Measurements from ENCODE around the gene HOXD10.

Gene HOXD10

DNA sequence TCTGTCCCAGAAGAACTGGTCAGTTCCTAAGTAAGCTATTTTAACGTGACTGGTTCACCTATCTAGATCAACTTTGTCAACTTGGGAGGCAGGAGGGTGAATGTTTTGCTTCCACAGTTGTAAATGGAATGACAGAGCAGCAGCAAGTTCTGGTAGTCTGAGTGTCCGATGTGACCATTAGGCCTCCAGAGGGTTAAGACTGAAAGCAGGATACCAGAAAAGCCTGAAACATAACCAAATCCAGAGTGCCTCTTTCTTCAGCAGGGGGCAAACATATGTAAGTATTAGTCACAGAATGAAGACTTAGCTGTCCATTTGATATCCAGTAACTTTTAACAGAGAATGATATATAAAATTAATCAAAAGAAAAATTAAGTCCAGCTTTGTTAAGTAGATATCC is 49.7 kb downstream of the HOXD10 start:
- Histone ChIP-seq H2AK5ac (ENCODE audit: low read length, severe bottlenecking) (no peak overlapping the region), H3K14ac (ENCODE audit: low read length in 2 of 2) (no peak overlapping the region), H3K36me3 (ENCODE audit: control insufficient read depth in 1 of 2, insufficient read depth in 2 of 2, low read depth in 1 of 2, low read length in 2 of 2) (no peaks in the 10 kb centered on the region), H2BK5ac (ENCODE audit: low read depth, low read length, poor library complexity, severe bottlenecking) (no peak overlapping the region), H3K23ac (ENCODE audit: low read length in 2 of 2) (no peak overlapping the region), H3K9ac (ENCODE audit: low read length) (no peak overlapping the region), H3K27ac (ENCODE audit: low read length, poor library complexity, severe bottlenecking) (no peak overlapping the region), H4K8ac (ENCODE audit: low read length) (no peak overlapping the region), H3K4ac (ENCODE audit: low read depth in 1 of 2, low read length in 2 of 2) (no peak overlapping the region), H2BK120ac (ENCODE audit: low read depth, low read length) (no peak overlapping the region), H3K79me1 (replicated peaks; ENCODE audit: low read length, poor library complexity, severe bottlenecking) (no peaks in the 10 kb centered on the region), H3K27me3 (ENCODE audit: control insufficient read depth in 1 of 2, insufficient read depth in 1 of 2, low read length in 2 of 2) (peaks cover 0 to 89% of the 10 kb centered on the region in 2 experiments), H3K4me2 (ENCODE audit: low read length, poor library complexity, severe bottlenecking) (no peak overlapping the region), H3K4me3 (ENCODE audit: insufficient read depth in 1 of 2, low read depth in 1 of 2, low read length in 2 of 2) (no peak overlapping the region), H2BK12ac (ENCODE audit: low read length in 2 of 2) (no peak overlapping the region), H2AFZ (ENCODE audit: low read depth, low read length) (no peak overlapping the region), H4K91ac (ENCODE audit: low read length) (no peak overlapping the region), H3K4me1 (ENCODE audit: control insufficient read depth, insufficient read depth, low read depth, low read length) (peaks cover 16% of the 10 kb centered on the region), H2BK15ac (ENCODE audit: low read depth, poor library complexity, severe bottlenecking) (no peak overlapping the region), H3K9me3 (ENCODE audit: control insufficient read depth, low read length) (no peaks in the 10 kb centered on the region), H3K18ac (ENCODE audit: low read depth in 1 of 2, low read length in 2 of 2) (no peak overlapping the region)
- no peak for DNase-seq
- WGBS, result 21% methylated on average over 2 of the region's 2 CpGs

DNA sequence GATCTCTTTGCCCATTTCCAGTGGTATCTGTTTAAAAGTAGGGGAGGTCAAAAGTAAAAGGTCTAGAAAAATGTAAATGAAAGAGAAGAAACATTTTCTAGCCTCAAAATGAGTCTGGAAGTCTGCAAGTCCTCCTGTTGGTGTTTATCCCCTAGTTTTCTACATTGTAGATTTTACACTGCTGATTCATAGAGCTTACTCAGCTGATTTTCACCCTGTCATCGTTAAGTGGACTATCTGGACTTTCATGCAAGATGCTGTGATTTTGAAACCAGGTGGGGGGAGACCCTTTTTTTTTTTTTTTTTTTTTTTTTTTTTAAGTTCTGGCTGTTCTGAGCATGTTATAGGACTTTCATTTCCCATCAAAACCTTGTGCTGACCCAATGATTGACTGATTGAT is 50.8 kb downstream of the HOXD10 start:
- H3K4ac ChIP-seq (ENCODE audit: low read depth in 1 of 2, low read length in 2 of 2), result no peak overlapping the region
- WGBS, result no CpG with 5 or more reads among the region's 1 CpG
- H3K27ac ChIP-seq (ENCODE audit: low read length, poor library complexity, severe bottlenecking), result no peak overlapping the region
- no peak overlapping the region for H3K9ac ChIP-seq (ENCODE audit: low read length)
- H2BK12ac ChIP-seq (ENCODE audit: low read length in 2 of 2), result no peak overlapping the region
- no peaks in the 10 kb centered on the region for H3K9me3 ChIP-seq (ENCODE audit: control insufficient read depth, low read length)
- H2BK120ac ChIP-seq (ENCODE audit: low read depth, low read length), result no peak overlapping the region
- H3K27me3 ChIP-seq (ENCODE audit: control insufficient read depth in 1 of 2, insufficient read depth in 1 of 2, low read length in 2 of 2), result peaks cover 0 to 88% of the 10 kb centered on the region in 2 experiments
- no peak overlapping the region for H4K91ac ChIP-seq (ENCODE audit: low read length)
- H3K36me3 ChIP-seq (ENCODE audit: control insufficient read depth in 1 of 2, insufficient read depth in 2 of 2, low read depth in 1 of 2, low read length in 2 of 2), result no peaks in the 10 kb centered on the region
- H3K4me1 ChIP-seq (ENCODE audit: control insufficient read depth, insufficient read depth, low read depth, low read length), result peaks cover 19% of the 10 kb centered on the region
- DNase-seq, result no peak
- no peak overlapping the region for H2AK5ac ChIP-seq (ENCODE audit: low read length, severe bottlenecking)
- H3K14ac ChIP-seq (ENCODE audit: low read length in 2 of 2), result no peak overlapping the region
- H3K4me2 ChIP-seq (ENCODE audit: low read length, poor library complexity, severe bottlenecking), result no peak overlapping the region
- H3K18ac ChIP-seq (ENCODE audit: low read depth in 1 of 2, low read length in 2 of 2), result no peak overlapping the region
- H4K8ac ChIP-seq (ENCODE audit: low read length), result no peak overlapping the region
- H3K4me3 ChIP-seq (ENCODE audit: insufficient read depth in 1 of 2, low read depth in 1 of 2, low read length in 2 of 2), result no peak overlapping the region
- no peaks in the 10 kb centered on the region for H3K79me1 ChIP-seq (replicated peaks; ENCODE audit: low read length, poor library complexity, severe bottlenecking)
- no peak overlapping the region for H2AFZ ChIP-seq (ENCODE audit: low read depth, low read length)
- no peak overlapping the region for H2BK15ac ChIP-seq (ENCODE audit: low read depth, poor library complexity, severe bottlenecking)
- no peak overlapping the region for H3K23ac ChIP-seq (ENCODE audit: low read length in 2 of 2)
- no peak overlapping the region for H2BK5ac ChIP-seq (ENCODE audit: low read depth, low read length, poor library complexity, severe bottlenecking)

DNA sequence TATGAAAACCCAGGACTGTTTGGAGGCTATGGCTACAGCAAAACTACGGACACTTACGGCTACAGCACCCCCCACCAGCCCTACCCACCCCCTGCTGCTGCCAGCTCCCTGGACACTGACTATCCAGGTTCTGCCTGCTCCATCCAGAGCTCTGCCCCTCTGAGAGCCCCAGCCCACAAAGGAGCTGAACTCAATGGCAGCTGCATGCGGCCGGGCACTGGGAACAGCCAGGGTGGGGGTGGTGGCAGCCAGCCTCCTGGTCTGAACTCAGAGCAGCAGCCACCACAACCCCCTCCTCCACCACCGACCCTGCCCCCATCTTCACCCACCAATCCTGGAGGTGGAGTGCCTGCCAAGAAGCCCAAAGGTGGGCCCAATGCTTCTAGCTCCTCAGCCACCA is 52.6 kb downstream of the HOXD10 start:
- H2BK5ac ChIP-seq (ENCODE audit: low read depth, low read length, poor library complexity, severe bottlenecking), result no peak overlapping the region
- no peak overlapping the region for H2AFZ ChIP-seq (ENCODE audit: low read depth, low read length)
- H3K4me1 ChIP-seq (ENCODE audit: control insufficient read depth, insufficient read depth, low read depth, low read length), result peaks cover 16% of the 10 kb centered on the region
- no peak overlapping the region for H2BK120ac ChIP-seq (ENCODE audit: low read depth, low read length)
- H3K36me3 ChIP-seq (ENCODE audit: control insufficient read depth in 1 of 2, insufficient read depth in 2 of 2, low read depth in 1 of 2, low read length in 2 of 2), result no peaks in the 10 kb centered on the region
- H3K79me1 ChIP-seq (replicated peaks; ENCODE audit: low read length, poor library complexity, severe bottlenecking), result no peaks in the 10 kb centered on the region
- peaks cover 0 to 83% of the 10 kb centered on the region in 2 experiments for H3K27me3 ChIP-seq (ENCODE audit: control insufficient read depth in 1 of 2, insufficient read depth in 1 of 2, low read length in 2 of 2)
- H2BK15ac ChIP-seq (ENCODE audit: low read depth, poor library complexity, severe bottlenecking), result no peak overlapping the region
- no peak overlapping the region for H3K4ac ChIP-seq (ENCODE audit: low read depth in 1 of 2, low read length in 2 of 2)
- H3K14ac ChIP-seq (ENCODE audit: low read length in 2 of 2), result no peak overlapping the region
- H2AK5ac ChIP-seq (ENCODE audit: low read length, severe bottlenecking), result no peak overlapping the region
- DNase-seq, result no peak
- no peak overlapping the region for H3K27ac ChIP-seq (ENCODE audit: low read length, poor library complexity, severe bottlenecking)
- no peak overlapping the region for H3K4me3 ChIP-seq (ENCODE audit: insufficient read depth in 1 of 2, low read depth in 1 of 2, low read length in 2 of 2)
- no peaks in the 10 kb centered on the region for H3K9me3 ChIP-seq (ENCODE audit: control insufficient read depth, low read length)
- no peak overlapping the region for H3K9ac ChIP-seq (ENCODE audit: low read length)
- H2BK12ac ChIP-seq (ENCODE audit: low read length in 2 of 2), result no peak overlapping the region
- H4K8ac ChIP-seq (ENCODE audit: low read length), result no peak overlapping the region
- no peak overlapping the region for H4K91ac ChIP-seq (ENCODE audit: low read length)
- no peak overlapping the region for H3K18ac ChIP-seq (ENCODE audit: low read depth in 1 of 2, low read length in 2 of 2)
- no peak overlapping the region for H3K23ac ChIP-seq (ENCODE audit: low read length in 2 of 2)
- 78% methylated on average over 5 of the region's 5 CpGs for WGBS
- H3K4me2 ChIP-seq (ENCODE audit: low read length, poor library complexity, severe bottlenecking), result no peak overlapping the region

Small RNA genes lying within 50 kb of the gene (small RNA-seq; reads per million reads assigned to genes)
- gene MIR10B (ENCODE audit: low read depth), result 3,067 reads per million, percentile 99 among the genes with 10 or more reads in this experiment

Data from mesenchymal stem cell (in vitro differentiated cells and primary cell).